Uterus (tissue), 2 donors: Measurements from ENCODE around the gene TKFC.
A peak's percentile ranks its signal among the peaks of the same experiment; 100 is the strongest.

Source experiments
- POLR2A ChIP-seq, 2 donors: fragments of 450-650 bp; IDR thresholded peaks; one replicate each; pipeline ENCODE4 v1.6.1; 2016; ENCODE audit warnings: antibody characterized with exemption in 2 of 2, mild to moderate bottlenecking in 1 of 2, moderate library complexity in 1 of 2
- TF ChIP-seq, protein P1 (sequence below), 4 experiments: fragments of 200-600 bp in 2 of 4; fragments of 450-650 bp in 2 of 4; sonication (generic) in 2 of 4; IDR thresholded peaks; one replicate each; pipeline ENCODE4 v1.5.1; 2016 to 2019; ENCODE audit warnings: antibody characterized with exemption in 4 of 4, mild to moderate bottlenecking in 2 of 4, moderate library complexity in 1 of 4

DNA sequence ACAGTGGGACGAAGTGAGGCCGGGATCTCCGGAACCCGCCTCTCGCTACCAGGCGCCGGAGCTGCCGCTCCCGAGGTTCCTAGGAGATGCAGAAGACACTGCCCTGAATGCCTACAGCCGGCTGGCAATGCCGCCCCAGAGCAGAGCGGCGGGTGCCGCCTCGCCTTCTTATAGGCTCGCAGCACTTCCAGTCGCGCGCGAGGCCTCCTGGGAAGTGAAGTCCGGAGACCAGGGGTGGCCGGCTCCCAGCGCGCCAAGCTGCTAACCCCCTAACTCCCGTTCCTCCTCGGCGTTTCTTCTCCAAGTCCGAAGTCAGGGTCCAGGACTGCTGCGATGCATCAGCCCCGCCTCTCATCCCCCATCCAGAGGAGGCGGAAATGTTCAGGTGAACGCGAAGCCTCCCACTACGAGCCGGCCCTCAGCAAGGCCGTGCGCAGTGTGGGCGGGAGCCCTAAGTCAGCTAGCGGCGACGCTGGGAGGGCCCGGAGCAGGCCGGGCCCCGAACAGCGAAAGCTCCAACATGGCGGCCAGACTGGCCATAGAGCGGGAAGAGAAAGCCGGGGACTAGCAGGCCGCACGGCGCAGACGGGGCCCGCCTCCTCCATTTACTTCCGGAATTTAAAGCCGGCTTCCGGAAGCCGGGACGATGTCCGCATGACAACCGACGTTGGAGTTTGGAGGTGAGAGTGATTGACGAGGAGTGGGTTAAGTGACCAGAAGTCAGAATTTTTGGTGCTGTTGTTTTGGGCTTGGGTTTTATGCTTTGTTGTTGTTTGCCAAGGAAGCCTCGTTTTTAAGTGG lies 28.9 kb downstream of the TKFC start, which contains the start of the genes CYB561A3 and TMEM138:
- TF ChIP-seq, protein P1, sequence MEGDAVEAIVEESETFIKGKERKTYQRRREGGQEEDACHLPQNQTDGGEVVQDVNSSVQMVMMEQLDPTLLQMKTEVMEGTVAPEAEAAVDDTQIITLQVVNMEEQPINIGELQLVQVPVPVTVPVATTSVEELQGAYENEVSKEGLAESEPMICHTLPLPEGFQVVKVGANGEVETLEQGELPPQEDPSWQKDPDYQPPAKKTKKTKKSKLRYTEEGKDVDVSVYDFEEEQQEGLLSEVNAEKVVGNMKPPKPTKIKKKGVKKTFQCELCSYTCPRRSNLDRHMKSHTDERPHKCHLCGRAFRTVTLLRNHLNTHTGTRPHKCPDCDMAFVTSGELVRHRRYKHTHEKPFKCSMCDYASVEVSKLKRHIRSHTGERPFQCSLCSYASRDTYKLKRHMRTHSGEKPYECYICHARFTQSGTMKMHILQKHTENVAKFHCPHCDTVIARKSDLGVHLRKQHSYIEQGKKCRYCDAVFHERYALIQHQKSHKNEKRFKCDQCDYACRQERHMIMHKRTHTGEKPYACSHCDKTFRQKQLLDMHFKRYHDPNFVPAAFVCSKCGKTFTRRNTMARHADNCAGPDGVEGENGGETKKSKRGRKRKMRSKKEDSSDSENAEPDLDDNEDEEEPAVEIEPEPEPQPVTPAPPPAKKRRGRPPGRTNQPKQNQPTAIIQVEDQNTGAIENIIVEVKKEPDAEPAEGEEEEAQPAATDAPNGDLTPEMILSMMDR (IDR thresholded peaks at IDR 0.05), result peak in 1 of 4 experiments; percentile 7
- peak; percentile 48 to 89 for TF ChIP-seq POLR2A (IDR thresholded peaks at IDR 0.05)
